Mesenchymal stem cell (in vitro differentiated cells and primary cell): ENCODE measurements around the gene LRTM2.

ENCODE experiments used
- DNase-seq: peaks from one replicate; pipeline ENCODE4 v3.0.0-alpha.2; 2013
- H2AFZ ChIP-seq: one replicate; pipeline ENCODE4 v1.6.1; 2013; ENCODE audit warnings: low read depth, mild to moderate bottlenecking, control low read depth, inconsistent platforms, low read length, moderate library complexity
- H2AK5ac ChIP-seq: 2 replicates; pipeline ENCODE4 v1.6.1; 2013; ENCODE audit warnings: low read length, moderate library complexity, mild to moderate bottlenecking, inconsistent platforms; ENCODE audit not compliant: severe bottlenecking
- H2BK120ac ChIP-seq: one replicate; pipeline ENCODE4 v1.6.1; 2013; ENCODE audit warnings: low read depth, mild to moderate bottlenecking, inconsistent platforms, low read length, moderate library complexity
- H2BK12ac ChIP-seq, 2 experiments: one replicate each; pipeline ENCODE4 v1.6.1; 2013; ENCODE audit warnings: inconsistent platforms in 2 of 2, low read length in 2 of 2, mild to moderate bottlenecking in 2 of 2, moderate library complexity in 2 of 2, control low read depth in 1 of 2
- H2BK15ac ChIP-seq: one replicate; pipeline ENCODE4 v1.6.1; 2013; ENCODE audit warnings: mild to moderate bottlenecking, low read depth, inconsistent platforms; ENCODE audit not compliant: poor library complexity, severe bottlenecking
- H2BK5ac ChIP-seq: 2 replicates; pipeline ENCODE4 v1.6.1; 2013; ENCODE audit warnings: low read depth, mild to moderate bottlenecking, low read length, control low read depth, inconsistent platforms; ENCODE audit not compliant: poor library complexity, severe bottlenecking
- H3K14ac ChIP-seq, 2 experiments: one replicate each; pipeline ENCODE4 v1.6.1; 2013; ENCODE audit warnings: inconsistent platforms in 2 of 2, low read length in 2 of 2, control low read depth in 1 of 2, mild to moderate bottlenecking in 1 of 2, moderate library complexity in 1 of 2
- H3K18ac ChIP-seq, 2 experiments: one replicate each; pipeline ENCODE4 v1.6.1; 2013; ENCODE audit warnings: inconsistent platforms in 2 of 2, low read length in 2 of 2, control low read depth in 1 of 2, low read depth in 1 of 2, mild to moderate bottlenecking in 1 of 2
- H3K23ac ChIP-seq, 2 experiments: one replicate each; pipeline ENCODE4 v1.6.1; 2013; ENCODE audit warnings: inconsistent platforms in 2 of 2, low read length in 2 of 2, mild to moderate bottlenecking in 2 of 2, moderate library complexity in 2 of 2, control low read depth in 1 of 2
- H3K27ac ChIP-seq: 2 replicates; pipeline ENCODE4 v1.5.1; 2013; ENCODE audit warnings: mild to moderate bottlenecking, moderate library complexity, low read length, control low read depth, inconsistent platforms; ENCODE audit not compliant: poor library complexity, severe bottlenecking
- H3K27me3 ChIP-seq, 2 experiments: 2 replicates each; pipeline versions ENCODE4 v1.6.1 to v1.7.0; 2013; ENCODE audit warnings: low read length in 2 of 2, mild to moderate bottlenecking in 2 of 2, moderate library complexity in 2 of 2, control low read depth in 1 of 2, inconsistent platforms in 1 of 2; ENCODE audit not compliant: control insufficient read depth in 1 of 2, insufficient read depth in 1 of 2
- H3K36me3 ChIP-seq, 2 experiments: 2 replicates each; pipeline versions ENCODE4 v1.6.1 to v1.7.0; 2013; ENCODE audit warnings: low read length in 2 of 2, control low read depth in 1 of 2, inconsistent platforms in 1 of 2, low read depth in 1 of 2, mild to moderate bottlenecking in 1 of 2; ENCODE audit not compliant: insufficient read depth in 2 of 2, control insufficient read depth in 1 of 2
- H3K4ac ChIP-seq, 2 experiments: one replicate each; pipeline ENCODE4 v1.6.1; 2013; ENCODE audit warnings: inconsistent platforms in 2 of 2, low read length in 2 of 2, mild to moderate bottlenecking in 2 of 2, moderate library complexity in 2 of 2, control low read depth in 1 of 2, low read depth in 1 of 2
- H3K4me1 ChIP-seq: 2 replicates; pipeline ENCODE4 v1.6.1; 2013; ENCODE audit warnings: low read depth, low read length, control low read depth; ENCODE audit not compliant: control insufficient read depth, insufficient read depth
- H3K4me2 ChIP-seq: 2 replicates; pipeline ENCODE4 v1.6.1; 2013; ENCODE audit warnings: low read length, mild to moderate bottlenecking, inconsistent platforms; ENCODE audit not compliant: poor library complexity, severe bottlenecking
- H3K4me3 ChIP-seq, 2 experiments: 2 replicates each; pipeline versions ENCODE4 v1.5.1 to v1.7.0; 2013; ENCODE audit warnings: low read length in 2 of 2, mild to moderate bottlenecking in 2 of 2, control low read depth in 1 of 2, low read depth in 1 of 2; ENCODE audit not compliant: insufficient read depth in 1 of 2
- H3K79me1 ChIP-seq: replicated peaks from 2 replicates; pipeline ENCODE4 v1.6.1; 2013; ENCODE audit warnings: mild to moderate bottlenecking, control low read depth, low read length, inconsistent platforms; ENCODE audit not compliant: poor library complexity, severe bottlenecking
- H3K9ac ChIP-seq: 2 replicates; pipeline ENCODE4 v1.7.0; 2013; ENCODE audit warnings: mild to moderate bottlenecking, low read length, moderate library complexity
- H3K9me3 ChIP-seq: 2 replicates; pipeline ENCODE4 v1.7.0; 2013; ENCODE audit warnings: mild to moderate bottlenecking, low read length; ENCODE audit not compliant: control insufficient read depth
- H4K8ac ChIP-seq: one replicate; pipeline ENCODE4 v1.6.1; 2013; ENCODE audit warnings: inconsistent platforms, mild to moderate bottlenecking, low read length, moderate library complexity
- H4K91ac ChIP-seq: one replicate; pipeline ENCODE4 v1.6.1; 2013; ENCODE audit warnings: mild to moderate bottlenecking, low read length, inconsistent platforms
- WGBS: methylation state at CpG from one replicate; pipeline ENCODE4 v1.1.7; 2013; ENCODE audit warnings: mixed read lengths; 5-methylcytosine and 5-hydroxymethylcytosine counted together

LRTM2 gene

DNA sequence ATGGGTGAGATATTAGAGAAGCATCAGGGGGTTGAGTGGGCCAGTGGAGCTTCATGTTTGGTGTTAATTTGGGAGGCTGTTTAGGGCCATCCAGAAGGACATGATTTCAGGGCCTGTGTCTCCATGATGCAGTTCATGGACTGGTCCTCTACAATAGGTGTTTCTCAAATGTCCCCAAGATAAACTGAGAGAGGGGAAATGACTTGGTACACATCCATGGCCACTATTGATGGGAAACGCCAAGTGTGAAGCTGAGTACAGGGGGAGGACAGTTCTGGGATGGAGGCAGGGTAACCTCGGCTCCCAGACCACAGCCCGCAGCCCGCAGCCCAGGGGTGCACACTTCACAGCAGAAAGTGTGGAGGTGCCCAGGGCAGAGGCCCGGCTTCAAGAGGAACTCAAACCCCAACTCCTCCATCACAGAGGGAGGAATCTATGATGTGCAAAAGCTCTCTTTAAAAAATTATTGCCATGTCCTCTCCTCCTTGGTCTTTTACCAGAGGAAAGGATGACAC, 64.8 kb downstream of the LRTM2 start:
- no peak overlapping the region for H3K4ac ChIP-seq
- 99% methylated on average over 5 of the region's 5 CpGs for WGBS
- DNase-seq = no peak
- no peak overlapping the region for H2BK15ac ChIP-seq
- no peak overlapping the region for H4K8ac ChIP-seq
- H3K23ac ChIP-seq = no peak overlapping the region
- H3K4me2 ChIP-seq = no peak overlapping the region
- H3K79me1 ChIP-seq = no peaks in the 10 kb centered on the region
- no peak overlapping the region for H3K9ac ChIP-seq
- H3K18ac ChIP-seq = no peak overlapping the region
- H2AFZ ChIP-seq = no peak overlapping the region
- peaks cover 15 to 87% of the 10 kb centered on the region in 2 experiments for H3K27me3 ChIP-seq
- H3K4me3 ChIP-seq = no peak overlapping the region
- H3K9me3 ChIP-seq = peaks cover 13% of the 10 kb centered on the region
- H3K14ac ChIP-seq = peak overlapping the region in 1 of 2 experiments; percentile 46
- no peaks in the 10 kb centered on the region for H3K4me1 ChIP-seq
- no peak overlapping the region for H3K27ac ChIP-seq
- H2AK5ac ChIP-seq = no peak overlapping the region
- H3K36me3 ChIP-seq = no peaks in the 10 kb centered on the region
- no peak overlapping the region for H2BK5ac ChIP-seq
- H4K91ac ChIP-seq = no peak overlapping the region
- no peak overlapping the region for H2BK120ac ChIP-seq
- H2BK12ac ChIP-seq = no peak overlapping the region

DNA sequence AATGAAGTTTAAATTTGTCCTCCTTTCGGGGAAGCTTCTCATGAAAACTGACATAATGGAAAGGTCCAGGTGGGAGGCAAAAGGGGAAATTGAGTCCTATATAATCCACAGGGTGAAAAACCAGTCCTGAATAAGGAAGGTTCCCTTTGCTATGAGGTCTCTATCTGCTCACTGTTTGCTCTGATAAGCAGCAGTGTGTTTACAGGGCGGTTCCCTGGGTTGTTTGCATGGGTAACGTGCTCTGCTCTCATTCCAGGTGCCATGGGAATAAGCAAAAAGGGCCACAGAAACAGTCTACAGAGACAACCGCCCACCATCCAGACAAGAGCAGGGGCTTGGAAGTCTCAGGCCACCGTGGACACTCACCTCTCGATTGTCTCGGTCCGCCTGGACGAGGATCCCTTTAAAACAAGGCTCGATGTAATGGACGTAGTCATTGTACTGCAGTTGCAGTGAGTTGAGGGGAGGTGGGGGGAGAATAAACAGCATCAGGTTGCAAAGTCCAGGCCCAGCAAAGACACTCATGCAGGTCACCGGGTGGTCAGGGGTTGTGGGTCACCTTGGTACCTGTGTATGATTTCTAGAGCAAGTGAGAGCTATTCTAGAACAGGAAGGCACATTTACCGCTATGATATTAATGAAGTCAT, 65.4 kb downstream of the LRTM2 start:
- Histone ChIP-seq H3K4ac (no peak overlapping the region), H3K9ac (no peak overlapping the region), H4K91ac (no peak overlapping the region), H3K18ac (no peak overlapping the region), H3K4me3 (no peak overlapping the region), H2BK120ac (no peak overlapping the region), H4K8ac (no peak overlapping the region), H3K36me3 (no peaks in the 10 kb centered on the region), H2BK5ac (no peak overlapping the region), H3K23ac (no peak overlapping the region), H3K4me2 (no peak overlapping the region), H3K4me1 (no peaks in the 10 kb centered on the region), H2AK5ac (no peak overlapping the region), H3K27me3 (peaks cover 15 to 81% of the 10 kb centered on the region in 2 experiments), H2BK12ac (no peak overlapping the region), H3K27ac (no peak overlapping the region), H3K79me1 (no peaks in the 10 kb centered on the region), H3K9me3 (peaks cover 13% of the 10 kb centered on the region), H2BK15ac (no peak overlapping the region), H3K14ac (no peak overlapping the region), H2AFZ (no peak overlapping the region)
- no peak for DNase-seq
- WGBS = 89% methylated on average over 13 of the region's 13 CpGs
